AG04449 (cell line): ENCODE measurements around the gene NRXN2.

Experiments used
- CTCF ChIA-PET: fragments of 350-600 bp; formaldehyde crosslinking; extraction: SDS; loops from one replicate; lab custom pipeline; 2021; ENCODE audit warnings: antibody characterized with exemption; lab: Yijun Ruan, JAX
- POLR2A ChIA-PET: fragments of 400-600, 350-600 bp; formaldehyde crosslinking; extraction: SDS; loops from one replicate; lab custom pipeline; 2020; ENCODE audit warnings: antibody characterized with exemption, inconsistent platforms; lab: Yijun Ruan, JAX
- DNase-seq: peaks from one replicate; pipeline ENCODE4 v3.0.0-alpha.2; 2010; ENCODE audit warnings: low read depth, low spot score
- H3K4me3 ChIP-seq: 2 replicates; pipeline ENCODE4 v1.5.1; 2011; ENCODE audit warnings: low read depth, mild to moderate bottlenecking, control low read depth, low read length
- TF ChIP-seq, protein P1 (sequence below): IDR thresholded peaks from one replicate; pipeline ENCODE4 v1.5.1; 2011; ENCODE audit warnings: mild to moderate bottlenecking, moderate library complexity, low read length, control low read depth, inconsistent platforms; ENCODE audit not compliant: insufficient read depth; ENCODE audit errors: missing control alignments

The NRXN2 gene

GRCh38 chr11:64751580-64751979 is 28.6 kb upstream of the NRXN2 start:
- no peak for DNase-seq
- ChIA-PET CTCF (interaction anchor here (1.0 to 2.2 kb wide), 3 partner anchors 9 to 16 kb away, joined by 3 to 17 read pairs (median 4); no protein-coding TSS in a partner anchor), POLR2A (no interaction called here)
- no peak overlapping the region for H3K4me3 ChIP-seq
- TF ChIP-seq, protein P1, sequence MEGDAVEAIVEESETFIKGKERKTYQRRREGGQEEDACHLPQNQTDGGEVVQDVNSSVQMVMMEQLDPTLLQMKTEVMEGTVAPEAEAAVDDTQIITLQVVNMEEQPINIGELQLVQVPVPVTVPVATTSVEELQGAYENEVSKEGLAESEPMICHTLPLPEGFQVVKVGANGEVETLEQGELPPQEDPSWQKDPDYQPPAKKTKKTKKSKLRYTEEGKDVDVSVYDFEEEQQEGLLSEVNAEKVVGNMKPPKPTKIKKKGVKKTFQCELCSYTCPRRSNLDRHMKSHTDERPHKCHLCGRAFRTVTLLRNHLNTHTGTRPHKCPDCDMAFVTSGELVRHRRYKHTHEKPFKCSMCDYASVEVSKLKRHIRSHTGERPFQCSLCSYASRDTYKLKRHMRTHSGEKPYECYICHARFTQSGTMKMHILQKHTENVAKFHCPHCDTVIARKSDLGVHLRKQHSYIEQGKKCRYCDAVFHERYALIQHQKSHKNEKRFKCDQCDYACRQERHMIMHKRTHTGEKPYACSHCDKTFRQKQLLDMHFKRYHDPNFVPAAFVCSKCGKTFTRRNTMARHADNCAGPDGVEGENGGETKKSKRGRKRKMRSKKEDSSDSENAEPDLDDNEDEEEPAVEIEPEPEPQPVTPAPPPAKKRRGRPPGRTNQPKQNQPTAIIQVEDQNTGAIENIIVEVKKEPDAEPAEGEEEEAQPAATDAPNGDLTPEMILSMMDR, result no peak

DNA sequence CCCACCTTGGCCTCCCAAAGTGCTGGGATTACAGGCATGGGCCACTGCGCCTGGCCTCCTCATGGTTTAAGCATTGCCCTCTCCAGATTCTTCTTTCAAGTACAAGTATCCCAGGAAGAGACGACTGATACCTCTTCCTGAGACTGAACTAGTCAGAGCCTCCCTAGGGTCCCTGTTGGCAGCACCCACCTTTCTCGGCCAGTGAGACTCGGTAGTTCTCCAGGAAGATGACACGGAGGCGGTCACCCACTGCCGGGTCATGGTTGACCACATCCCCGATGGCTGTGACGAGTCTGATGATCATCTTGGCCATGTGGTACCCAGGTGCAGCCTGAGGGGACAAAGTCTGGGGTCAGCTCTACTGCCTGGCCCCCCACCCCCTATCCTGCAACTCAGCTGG is 28.1 kb upstream of the NRXN2 start:
- H3K4me3 ChIP-seq, result no peak overlapping the region
- ChIA-PET POLR2A (no interaction called here), CTCF (interaction anchor here (2.2 kb wide), 1 partner anchor 9 kb away, joined by 17 read pairs; no protein-coding TSS in a partner anchor)
- no peak for DNase-seq
- TF ChIP-seq, protein P1, result no peak

GRCh38 chr11:64750361-64751054 is 27.5 kb upstream of the NRXN2 start:
- ChIA-PET POLR2A (no interaction called here), CTCF (interaction anchor here (1.7 to 2.2 kb wide), 2 partner anchors 8 to 24 kb away, joined by 5 to 17 read pairs; no protein-coding TSS in a partner anchor)
- no peak for DNase-seq
- TF ChIP-seq, protein P1, result no peak
- H3K4me3 ChIP-seq, result no peak overlapping the region

DNA sequence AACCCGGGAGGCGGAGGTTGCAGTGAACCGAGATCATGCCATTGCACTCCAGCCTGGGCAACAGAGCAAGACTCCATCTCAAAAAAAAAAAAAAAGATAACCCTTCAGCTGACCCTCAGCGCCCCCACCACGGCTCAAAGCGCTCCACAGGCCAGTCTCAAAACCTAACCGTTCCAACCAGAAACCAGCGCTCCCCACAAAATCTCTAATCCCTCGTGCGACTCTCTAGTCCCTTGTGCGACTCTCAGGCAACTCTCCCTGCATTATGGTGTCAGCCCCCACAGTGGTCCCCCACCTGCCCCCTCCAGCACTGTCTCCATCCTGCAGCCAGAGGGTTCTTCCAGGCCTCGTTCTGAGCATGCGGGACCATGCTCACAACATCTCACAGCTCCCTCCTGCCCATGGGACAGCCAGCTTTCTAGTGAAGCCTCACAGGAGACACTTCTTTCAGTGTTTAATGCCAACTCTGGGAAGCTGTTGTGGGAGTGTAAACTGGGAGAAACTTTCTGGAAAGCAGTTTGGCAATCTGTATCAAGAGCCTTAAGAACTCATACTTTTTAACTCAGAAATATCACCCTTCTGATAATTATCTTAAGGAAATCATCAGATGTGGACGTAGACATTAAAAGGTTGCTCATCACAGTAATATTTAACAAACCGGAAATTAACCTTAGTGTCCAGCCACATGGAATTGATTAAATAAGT is 25.1 kb upstream of the NRXN2 start:
- TF ChIP-seq, protein P1, result no peak
- H3K4me3 ChIP-seq, result no peak overlapping the region
- CTCF ChIA-PET, result interaction anchor here (0.8 to 1.8 kb wide), 4 partner anchors 13 to 299 kb away, joined by 3 to 5 read pairs (median 4); no protein-coding TSS in a partner anchor
- POLR2A ChIA-PET, result no interaction called here
- peak; percentile 44 for DNase-seq

DNA sequence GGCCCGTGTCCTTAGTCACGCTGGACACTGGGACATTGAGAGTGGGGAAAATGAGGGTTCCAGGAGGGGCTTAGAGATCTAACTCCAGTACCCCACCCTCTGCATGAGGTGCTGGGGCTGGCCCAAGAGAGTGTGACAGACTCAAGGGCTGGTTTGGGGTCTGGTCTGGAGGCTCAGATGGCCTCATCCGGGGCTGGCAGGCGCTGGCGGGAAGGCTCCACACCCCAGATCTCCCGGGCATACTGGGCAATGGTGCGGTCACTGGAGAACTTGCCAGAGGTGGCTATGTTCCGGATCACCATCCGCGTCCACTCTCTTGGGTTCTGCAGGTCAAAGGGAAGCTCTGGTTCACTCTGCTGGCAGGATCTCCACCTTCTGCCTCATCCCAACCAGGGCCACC is 23.5 kb upstream of the NRXN2 start:
- POLR2A ChIA-PET, result no interaction called here

More for the DNA sequence above, 23.5 kb upstream of the NRXN2 start:
- H3K4me3 ChIP-seq, result no peak overlapping the region
- CTCF ChIA-PET, result interaction anchor here (0.8 to 1.4 kb wide), 3 partner anchors 12 to 96 kb away, joined by 3 to 4 read pairs (median 4); partner anchors contain the start of gene PYGM
- DNase-seq, result no peak
- TF ChIP-seq, protein P1, result no peak
